ENCODE measurements around the gene ATP2B2. TPM values are rescaled to one million over a fixed set of nuclear protein-coding genes. Genes with fewer than 3 reads are reported as not detected.

Gene ATP2B2
- total RNA-seq, 2 donors from 2014 or later, result 0.14 to 0.74 TPM

DNA sequence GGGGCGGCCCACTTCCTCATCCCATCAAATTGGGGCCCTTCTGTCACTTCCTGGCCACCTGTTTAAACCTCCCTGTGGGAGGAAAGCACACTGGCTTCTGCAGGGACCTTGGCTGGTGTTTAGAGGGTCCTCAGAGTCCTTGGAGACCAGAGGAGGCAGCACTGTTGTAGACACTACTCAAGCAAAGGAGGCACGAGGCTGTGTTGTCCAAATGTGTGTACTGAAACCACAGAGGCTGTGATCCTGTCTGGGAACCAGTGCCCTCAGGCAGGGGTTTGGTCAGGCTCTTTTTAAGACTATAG lies 172.1 kb downstream of the ATP2B2 start:
- no peak for DNase-seq (ENCODE audit: low spot score)
- Histone ChIP-seq H3K9me3 (no peaks in the 10 kb centered on the region), H3K27ac (no peak overlapping the region), H3K4me3 (no peak overlapping the region), H3K4me1 (replicated peaks) (no peaks in the 10 kb centered on the region), H3K27me3 (replicated peaks; ENCODE audit: insufficient read depth) (no peaks in the 10 kb centered on the region), H3K36me3 (no peaks in the 10 kb centered on the region)
- intact Hi-C loops (cut with DNase I), result no loop called here
- 73% methylated on average over 2 of the region's 2 CpGs for WGBS
- no peak for TF ChIP-seq CTCF (IDR thresholded peaks at IDR 0.05)
- TF ChIP-seq POLR2A (IDR thresholded peaks at IDR 0.05), result no peak
- no peak for TF ChIP-seq POLR2AphosphoS5 (IDR thresholded peaks at IDR 0.05)

DNA sequence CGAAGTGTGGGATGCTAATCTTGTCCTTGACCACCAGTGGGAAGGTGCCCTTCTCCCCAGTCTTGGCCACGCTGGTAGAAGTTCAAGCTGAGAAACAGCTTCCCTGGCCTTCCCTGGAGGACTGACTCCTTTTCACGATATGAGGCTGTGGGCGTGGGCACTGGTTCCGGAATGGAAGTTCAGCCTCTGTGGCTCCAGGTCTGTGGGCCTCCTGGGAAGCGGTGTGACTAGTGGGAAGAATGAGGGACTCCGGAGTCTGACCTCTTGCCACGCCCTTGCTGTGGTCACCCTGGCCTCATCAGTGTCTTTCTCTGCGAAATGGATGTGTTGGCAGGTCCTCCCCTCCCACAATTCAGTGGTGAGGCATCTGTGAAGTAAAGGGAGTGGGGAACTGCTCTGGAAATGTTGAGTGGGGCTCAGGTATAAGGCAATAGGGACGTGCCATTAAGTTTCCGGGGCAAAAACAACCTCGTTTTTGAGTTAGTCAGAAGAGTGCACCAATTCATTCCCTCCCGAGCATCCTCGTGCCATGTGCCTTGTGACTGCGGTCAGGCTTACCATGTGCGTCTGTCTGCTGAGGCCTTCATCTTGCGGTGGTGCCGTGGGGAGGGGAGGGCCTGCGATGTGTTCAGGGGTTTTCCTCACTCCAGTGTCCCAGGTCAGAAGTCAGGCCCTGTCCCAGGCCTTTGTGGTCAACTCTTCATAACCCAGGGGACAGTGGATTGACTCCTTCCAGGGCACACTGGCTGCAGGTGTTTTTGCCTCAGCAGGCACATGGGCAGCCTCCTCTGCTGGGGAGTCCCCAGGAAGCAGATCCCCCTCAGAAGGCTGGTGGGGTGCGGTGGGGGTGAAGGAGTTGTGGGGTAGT lies 172.7 kb downstream of the ATP2B2 start:
- H3K4me1 ChIP-seq (replicated peaks), result no peaks in the 10 kb centered on the region
- H3K36me3 ChIP-seq, result no peaks in the 10 kb centered on the region
- H3K27me3 ChIP-seq (replicated peaks; ENCODE audit: insufficient read depth), result no peaks in the 10 kb centered on the region
- WGBS, result 85% methylated on average over 20 of the region's 20 CpGs
- intact Hi-C loops (cut with DNase I), result no loop called here
- DNase-seq (ENCODE audit: low spot score), result no peak
- no peak overlapping the region for H3K4me3 ChIP-seq
- no peaks in the 10 kb centered on the region for H3K9me3 ChIP-seq
- no peak overlapping the region for H3K27ac ChIP-seq
- TF ChIP-seq POLR2AphosphoS5 (IDR thresholded peaks at IDR 0.05) (no peak), POLR2A (IDR thresholded peaks at IDR 0.05) (no peak), CTCF (IDR thresholded peaks at IDR 0.05) (no peak)

DNA sequence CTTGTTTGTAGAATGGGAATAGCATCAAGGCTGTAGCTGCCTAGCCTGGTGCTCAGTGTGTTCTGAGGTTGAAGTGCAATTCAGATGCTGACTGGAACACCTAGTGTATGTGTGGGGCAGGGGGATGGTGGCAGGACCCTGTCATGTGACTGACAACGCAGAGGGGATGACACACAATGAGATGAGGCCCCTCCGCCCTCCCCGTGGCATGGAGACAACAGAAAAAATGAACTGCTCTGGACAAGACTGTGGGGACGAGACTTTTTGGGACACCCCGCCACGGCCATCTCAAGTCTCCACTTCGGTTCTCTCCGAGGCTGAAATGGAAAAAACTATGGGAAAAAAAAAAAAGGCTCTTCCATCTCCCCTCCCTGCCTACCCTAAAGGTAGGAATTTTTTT lies 174.1 kb downstream of the ATP2B2 start:
- intact Hi-C loops (cut with DNase I), result no loop called here
- Histone ChIP-seq H3K4me3 (no peak overlapping the region), H3K27ac (no peak overlapping the region), H3K4me1 (replicated peaks) (no peaks in the 10 kb centered on the region), H3K9me3 (no peaks in the 10 kb centered on the region), H3K36me3 (no peaks in the 10 kb centered on the region), H3K27me3 (replicated peaks; ENCODE audit: insufficient read depth) (no peaks in the 10 kb centered on the region)
- no peak for DNase-seq (ENCODE audit: low spot score)
- WGBS, result 83% methylated on average over 8 of the region's 8 CpGs
- TF ChIP-seq POLR2A (IDR thresholded peaks at IDR 0.05), result no peak
- TF ChIP-seq CTCF (IDR thresholded peaks at IDR 0.05), result no peak
- no peak for TF ChIP-seq POLR2AphosphoS5 (IDR thresholded peaks at IDR 0.05)

GRCh38 chr3:10330319-10330718 lies 175.1 kb downstream of the ATP2B2 start:
- no peaks in the 10 kb centered on the region for H3K4me1 ChIP-seq (replicated peaks)
- intact Hi-C loops (cut with DNase I), result no loop called here
- no peak overlapping the region for H3K27ac ChIP-seq
- no peak for TF ChIP-seq POLR2AphosphoS5 (IDR thresholded peaks at IDR 0.05)
- TF ChIP-seq CTCF (IDR thresholded peaks at IDR 0.05), result no peak
- TF ChIP-seq POLR2A (IDR thresholded peaks at IDR 0.05), result no peak
- 68% methylated on average over 12 of the region's 12 CpGs for WGBS
- no peaks in the 10 kb centered on the region for H3K27me3 ChIP-seq (replicated peaks; ENCODE audit: insufficient read depth)
- no peaks in the 10 kb centered on the region for H3K9me3 ChIP-seq
- no peak for DNase-seq (ENCODE audit: low spot score)
- no peaks in the 10 kb centered on the region for H3K36me3 ChIP-seq
- no peak overlapping the region for H3K4me3 ChIP-seq

DNA sequence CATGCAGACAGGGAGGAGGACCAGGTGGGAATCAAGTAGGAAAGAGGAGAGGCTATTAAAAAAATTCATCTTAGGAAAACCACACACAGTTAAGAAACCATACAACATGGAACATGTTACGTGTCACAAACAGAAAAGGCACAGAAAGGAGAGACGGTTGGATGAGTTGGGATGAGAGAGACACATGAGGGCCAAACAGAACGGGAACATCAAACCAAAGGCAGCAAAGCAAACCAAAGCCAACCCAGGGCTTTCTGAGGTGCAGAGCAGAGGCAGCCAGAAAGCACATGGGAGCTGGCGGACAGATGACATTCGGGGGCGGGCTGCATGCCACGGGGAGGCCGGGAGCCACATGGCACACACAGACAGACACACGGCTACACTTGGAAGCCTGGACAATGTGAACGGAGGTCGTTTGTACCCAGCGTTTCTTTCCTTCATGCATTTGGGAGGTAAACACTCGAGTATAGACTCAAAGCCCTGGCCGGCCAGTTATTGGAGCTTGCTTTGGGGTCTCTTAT lies 175.8 kb downstream of the ATP2B2 start:
- no peak for TF ChIP-seq POLR2A (IDR thresholded peaks at IDR 0.05)
- TF ChIP-seq CTCF (IDR thresholded peaks at IDR 0.05), result no peak
- no peak for TF ChIP-seq POLR2AphosphoS5 (IDR thresholded peaks at IDR 0.05)
- Histone ChIP-seq H3K36me3 (no peaks in the 10 kb centered on the region), H3K4me3 (no peak overlapping the region), H3K27ac (no peak overlapping the region), H3K27me3 (replicated peaks; ENCODE audit: insufficient read depth) (no peaks in the 10 kb centered on the region), H3K4me1 (replicated peaks) (no peaks in the 10 kb centered on the region), H3K9me3 (no peaks in the 10 kb centered on the region)
- intact Hi-C loops (cut with DNase I), result no loop called here
- 74% methylated on average over 14 of the region's 14 CpGs for WGBS
- DNase-seq (ENCODE audit: low spot score), result no peak
